Measurements from ENCODE around the gene CUX1. TPM values are rescaled to one million over a fixed set of nuclear protein-coding genes. Genes with fewer than 3 reads are reported as not detected.

Gene CUX1
- total RNA-seq, 1 experiment from 2014 or later, result 53.5 TPM

GRCh38 chr7:101940151-101940550 lies 122.7 kb downstream of the CUX1 start:
- no peaks in the 10 kb centered on the region for H4K20me1 ChIP-seq (ENCODE audit: control insufficient read depth, insufficient read depth, insufficient read length)
- H4K5ac ChIP-seq (ENCODE audit: insufficient read length, low read depth, low read length), result no peak overlapping the region
- H3K4me2 ChIP-seq (ENCODE audit: insufficient read depth, insufficient read length, low read length), result no peak overlapping the region
- H2BK20ac ChIP-seq (ENCODE audit: low read depth, low read length, poor library complexity, severe bottlenecking), result no peak overlapping the region
- peaks cover 17% of the 10 kb centered on the region for H3K4me1 ChIP-seq (ENCODE audit: insufficient read depth, low read length)
- H2BK12ac ChIP-seq (ENCODE audit: insufficient read length, low read depth, low read length), result no peak overlapping the region
- DNase-seq, result no peak
- no peak overlapping the region for H3K56ac ChIP-seq (ENCODE audit: insufficient read length, low read depth, low read length)
- H3K79me2 ChIP-seq (ENCODE audit: insufficient read depth, low read length), result peaks cover 6% of the 10 kb centered on the region; the same call in 1 of the 2 replicates
- no peak overlapping the region for H3K27ac ChIP-seq (ENCODE audit: insufficient read length, low read depth, low read length)
- H2AFZ ChIP-seq (ENCODE audit: low read length), result no peak overlapping the region
- H4K8ac ChIP-seq (replicated peaks; ENCODE audit: insufficient read length, low read depth, low read length), result no peak overlapping the region
- no peak overlapping the region for H3T11ph ChIP-seq (ENCODE audit: low read length)
- Mint-ChIP-seq H3K27me3 (ENCODE audit: low read depth) (no peaks in the 10 kb centered on the region), H3K4me3 (no peak overlapping the region), H3K27ac (no peak overlapping the region), H3K9me3 (peaks cover 3 to 4% of the 10 kb centered on the region in 2 experiments; a peak in 4 of 5 replicates), H3K36me3 (ENCODE audit: insufficient read depth in 1 of 3, low read depth in 3 of 3) (peaks cover 7 to 15% (median 12%) of the 10 kb centered on the region in 3 experiments; a peak in 6 of 7 replicates), H3K4me1 (peaks cover 56 to 67% of the 10 kb centered on the region in 2 experiments)
- no peak overlapping the region for H3K4ac ChIP-seq (ENCODE audit: low read depth, low read length)
- no peaks in the 10 kb centered on the region for H3K79me1 ChIP-seq (ENCODE audit: insufficient read depth, low read depth, low read length, poor library complexity, severe bottlenecking)
- no peak overlapping the region for H2AK5ac ChIP-seq (ENCODE audit: insufficient read length, low read length)
- H2BK5ac ChIP-seq (ENCODE audit: insufficient read length, low read length), result no peak overlapping the region
- H3K9ac ChIP-seq (ENCODE audit: extremely low read depth, insufficient read length, low read length), result no peak overlapping the region
- WGBS (ENCODE audit: extremely low coverage, insufficient read length, low lambda C conversion rate), result no CpG with 5 or more reads among the region's 10 CpGs
- H3K27me3 ChIP-seq (ENCODE audit: insufficient read depth, low read length), result no peaks in the 10 kb centered on the region
- H3K23ac ChIP-seq (ENCODE audit: insufficient read length, low read depth, low read length), result no peak overlapping the region
- no peak for TF ChIP-seq CTCF (conservative IDR thresholded peaks at IDR 0.05)
- H3K14ac ChIP-seq (ENCODE audit: insufficient read depth, low read length), result no peak overlapping the region
- no peak overlapping the region for H3K18ac ChIP-seq (ENCODE audit: insufficient read length, low read depth, low read length)
- no peaks in the 10 kb centered on the region for H3K9me3 ChIP-seq (ENCODE audit: control insufficient read depth, low read depth, low read length)
- H4K91ac ChIP-seq (ENCODE audit: insufficient read length, low read depth, low read length), result no peak overlapping the region
- H2BK120ac ChIP-seq (ENCODE audit: low read depth, low read length, poor library complexity, severe bottlenecking), result no peak overlapping the region
- H3K23me2 ChIP-seq (ENCODE audit: insufficient read length, low read depth, low read length, poor library complexity, severe bottlenecking), result peaks cover 11% of the 10 kb centered on the region
- H2BK15ac ChIP-seq (ENCODE audit: low read depth, low read length), result no peak overlapping the region

All from H9 (cell line).